Vagina (tissue), 2 donors: ENCODE results near the gene RNASE1.

Experiments
- CTCF ChIP-seq, 3 experiments: fragments of 450-650 bp in 2 of 3; fragments of 200-600 bp in 1 of 3; sonication (generic) in 1 of 3; IDR thresholded peaks; one replicate each; pipeline ENCODE4 v1.5.1; 2017 to 2019; ENCODE audit warnings: antibody characterized with exemption in 3 of 3, mild to moderate bottlenecking in 2 of 3, moderate library complexity in 2 of 3
- POLR2A ChIP-seq, 2 donors: fragments of 450-650 bp; IDR thresholded peaks; one replicate each; pipeline ENCODE4 v1.6.1; 2017; ENCODE audit warnings: antibody characterized with exemption in 2 of 2, mild to moderate bottlenecking in 2 of 2, moderate library complexity in 2 of 2

GRCh38 chr14:20802341-20803084, at the start of gene RNASE1:
- TF ChIP-seq CTCF (IDR thresholded peaks at IDR 0.05) (no peak), POLR2A (IDR thresholded peaks at IDR 0.05) (peak in 1 of 2 donors; percentile 10)
